HepG2 (cell line): ENCODE data around the gene NPSR1. TPM values are rescaled to one million over a fixed set of nuclear protein-coding genes. Genes with fewer than 3 reads are reported as not detected.
"Not testable (repeated sequence)": the region's sequence is repeated elsewhere in the genome, so short reads cannot be mapped to it uniquely, and the experiment has no call there.

Experiments
- ATAC-seq: fragments of 200-7000 bp; cut with Tn5 transposase; 3 replicates; pipeline ENCODE4 v1.9.1; 2020; ENCODE audit warnings: mild to moderate bottlenecking, moderate library complexity
- BruUV-seq: library from RNA; stranded (reverse); fragments of 400-500 nt; replicated peaks from 2 replicates; lab custom pipeline; 2021; lab: Mats Ljungman, UMichigan
- CTCF ChIA-PET: fragments of 300-600 bp; formaldehyde crosslinking; extraction: SDS; loops from one replicate; lab custom pipeline; 2021; ENCODE audit warnings: low total read pairs, inconsistent platforms, low intra/inter-chr PET ratio; lab: Yijun Ruan, JAX
- POLR2A ChIA-PET: fragments of 350-600 bp; sonication (Branson Sonifier 250); formaldehyde crosslinking; loops from one replicate; lab custom pipeline; 2020; ENCODE audit warnings: antibody characterized with exemption, inconsistent platforms; lab: Yijun Ruan, JAX
- DNase-seq: peaks from one replicate; pipeline ENCODE4 v3.0.0-alpha.2; 2015; ENCODE audit warnings: low spot score
- FAIRE-seq: peaks from 3 replicates; lab custom pipeline; 2011; peaks lifted over from hg19 to GRCh38; lab: Jason Lieb, UNC
- H2AFZ ChIP-seq: one replicate; pipeline ENCODE4 v1.6.1; 2011; ENCODE audit warnings: low read length, inconsistent platforms
- H3K27ac ChIP-seq: fragments of 300-600 bp; 3 replicates; pipeline ENCODE4 v1.8.0; 2011; ENCODE audit warnings: mixed run types, mild to moderate bottlenecking, mixed read lengths, low read length, inconsistent platforms; ENCODE audit not compliant: insufficient read depth; ENCODE audit errors: extremely low read length
- H3K27me3 ChIP-seq, 2 experiments: fragments of 200-600 bp in 1 of 2; 2 replicates in 1 of 2; 3 replicates in 1 of 2; pipeline versions ENCODE4 v1.6.0 to v1.8.0; 2011; ENCODE audit warnings: low read length in 2 of 2, mild to moderate bottlenecking in 2 of 2, moderate library complexity in 2 of 2, inconsistent platforms in 1 of 2; ENCODE audit not compliant: insufficient read depth in 2 of 2, control insufficient read depth in 1 of 2
- H3K36me3 ChIP-seq, 2 experiments: fragments of 200-600 bp in 1 of 2; replicated peaks in 1 of 2; 2 replicates in 1 of 2; 3 replicates in 1 of 2; pipeline versions ENCODE4 v1.5.1 to v1.8.0; 2011; ENCODE audit warnings: low read length in 2 of 2, inconsistent platforms in 1 of 2; ENCODE audit not compliant: insufficient read depth in 2 of 2, control insufficient read depth in 1 of 2
- H3K4me1 ChIP-seq: 2 replicates; pipeline ENCODE4 v1.5.1; 2012; ENCODE audit warnings: low read length, inconsistent platforms; ENCODE audit not compliant: insufficient read depth
- H3K4me2 ChIP-seq: 2 replicates; pipeline ENCODE4 v1.6.0; 2011; ENCODE audit warnings: low read depth, low read length, inconsistent platforms
- H3K4me3 ChIP-seq, 3 experiments: fragments of 200-600 bp in 1 of 3; sonication (generic), shearing (Covaris generic) in 1 of 3; replicated peaks in 1 of 3; 2 replicates each; pipeline ENCODE4 v1.5.1; 2011 to 2016; ENCODE audit warnings: low read length in 3 of 3, inconsistent platforms in 2 of 3, low read depth in 2 of 3, mild to moderate bottlenecking in 2 of 3, control low read depth in 1 of 3, mixed read lengths in 1 of 3; ENCODE audit not compliant: insufficient read depth in 1 of 3
- H3K79me2 ChIP-seq: one replicate; pipeline ENCODE4 v1.6.1; 2011; ENCODE audit warnings: low read length, inconsistent platforms; ENCODE audit not compliant: insufficient read depth
- H3K9ac ChIP-seq: 2 replicates; pipeline ENCODE4 v1.6.0; 2011; ENCODE audit warnings: mild to moderate bottlenecking, low read depth, low read length, inconsistent platforms; ENCODE audit not compliant: insufficient read depth
- H3K9me3 ChIP-seq: 2 replicates; pipeline ENCODE4 v1.5.1; 2012; ENCODE audit warnings: mild to moderate bottlenecking, low read length
- H4K20me1 ChIP-seq: 2 replicates; pipeline ENCODE4 v1.6.0; 2011; ENCODE audit warnings: inconsistent platforms, mild to moderate bottlenecking, low read length, moderate library complexity; ENCODE audit not compliant: insufficient read depth
- ZNF431 ChIP-seq: sonication (generic); formaldehyde crosslinking; IDR thresholded peaks from 2 replicates; pipeline ENCODE4 v1.9.0; 2022; ENCODE audit warnings: missing genetic modification reagents, low read depth, mild to moderate bottlenecking, borderline replicate concordance
- WGBS: methylation state at CpG from one replicate; pipeline ENCODE4 v1.1.6; 2017; ENCODE audit warnings: low lambda C conversion rate; 5-methylcytosine and 5-hydroxymethylcytosine counted together
- in situ Hi-C: cut with HindIII; loops from 2 replicates; pipeline ENCODE4 v1.10.0; 2017; ENCODE audit warnings: low pct_unique_long_range_greater_than_20kb; ENCODE audit not compliant: extremely low pct_ligation_motif_present
- intact Hi-C: fragments of 100-400 bp; cut with micrococcal nuclease; formaldehyde crosslinking; loops from one replicate; pipeline ENCODE4 v1.10.0; 2022; ENCODE audit not compliant: unreplicated experiment
- polyA plus RNA-seq, 8 experiments: library from polyadenylated mRNA; depleted of rRNA in 3 of 8; stranded (reverse) in 7 of 8; unstranded in 1 of 8; fragments of >200 nt; fragmentation: Illumina TruSeq in 4 of 8; extraction: Trizol in 4 of 8; gene quantifications; 2 replicates each; pipeline versions ENCODE4 v1.2.1 to v1.2.3, GENCODE V29; 2011 to 2016; ENCODE audit warnings: low read depth in 4 of 8, missing spikeins in 1 of 8, mixed read lengths in 1 of 8; ENCODE audit not compliant: insufficient read depth in 1 of 8
- total RNA-seq, 5 experiments: library from RNA; depleted of rRNA; stranded (reverse); fragments of >200 nt; fragmentation: Illumina TruSeq; extraction: Trizol; gene quantifications; 2 replicates each; pipeline ENCODE4 v1.2.3, GENCODE V29; 2016; ENCODE audit warnings: low read depth in 1 of 5

NPSR1 gene
- total and polyA plus RNA-seq, 2 of the 13 experiments (the other 11 are each of a cell fraction or from before 2014, with no cell fraction given) = not detected

- intact Hi-C loops = not testable (repeated sequence)
Observed at GRCh38 chr7:34858444-34858843, 200.4 kb downstream of the NPSR1 start.

GRCh38 chr7:34859281-34859680, 201.3 kb downstream of the NPSR1 start:
- POLR2A ChIA-PET, H3K9ac ChIP-seq, H3K27ac ChIP-seq, H3K27me3 ChIP-seq, FAIRE-seq, H4K20me1 ChIP-seq, H2AFZ ChIP-seq, BruUV-seq, intact Hi-C loops, DNase-seq, CTCF ChIA-PET, H3K9me3 ChIP-seq, H3K4me2 ChIP-seq, ATAC-seq, in situ Hi-C loops, H3K79me2 ChIP-seq, H3K4me3 ChIP-seq, H3K4me1 ChIP-seq, H3K36me3 ChIP-seq: not testable (repeated sequence)
- 0% methylated on average over 1 of the region's 1 CpG for whole genome bisulfite sequencing

More at GRCh38 chr7:34858444-34858843, 200.4 kb downstream of the NPSR1 start:
- H3K4me2 ChIP-seq, H3K4me1 ChIP-seq, POLR2A ChIA-PET, H4K20me1 ChIP-seq, H3K9me3 ChIP-seq, BruUV-seq: not testable (repeated sequence)
- 0 out of 2 replicates have a peak, but pooled peaks have one; percentile 29 for TF ChIP-seq ZNF431 (CRISPR knock-in tag)
- TF ChIP-seq, all 625 proteins: peak for 1; not testable (repeated sequence) for 624
- H3K79me2 ChIP-seq, FAIRE-seq, H3K27ac ChIP-seq, H3K9ac ChIP-seq, H3K36me3 ChIP-seq, H3K4me3 ChIP-seq, ATAC-seq, H2AFZ ChIP-seq, CTCF ChIA-PET, H3K27me3 ChIP-seq, DNase-seq, in situ Hi-C loops: not testable (repeated sequence)
- 0% methylated on average over 2 of the region's 2 CpGs for WGBS
